ENCODE measurements around the gene NASP.

NASP gene

DNA sequence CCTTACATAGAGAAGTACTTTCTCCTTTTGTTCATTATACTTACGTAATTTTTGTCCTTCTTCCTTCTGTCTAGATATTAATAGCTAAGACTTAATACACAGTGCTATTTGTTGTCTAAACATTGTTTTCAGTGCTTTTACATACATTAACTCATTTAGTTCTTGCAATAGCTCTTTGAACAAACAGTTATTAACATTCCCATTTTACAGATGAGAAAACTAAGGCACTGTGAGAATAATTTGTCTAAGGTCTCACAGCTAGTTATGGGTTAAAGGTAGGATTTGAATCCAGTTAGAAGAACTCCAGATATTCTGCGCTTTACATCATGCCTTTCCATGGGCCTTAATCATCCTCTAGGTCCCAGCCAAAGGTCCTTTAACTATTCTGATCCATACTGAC, 20.4 kb downstream of the NASP start:
- Histone ChIP-seq H3K9me3 (ENCODE audit: control insufficient read depth in 1 of 2, low read length in 2 of 2) (no peaks in the 10 kb centered on the region), H3K4me1 (ENCODE audit: control insufficient read depth in 1 of 2, insufficient read depth in 2 of 2, low read length in 2 of 2) (peaks cover 0 to 4% of the 10 kb centered on the region in 2 donors), H3K4me3 (ENCODE audit: low read depth in 1 of 2, low read length in 2 of 2) (no peak overlapping the region), H3K27ac (ENCODE audit: low read length) (no peak overlapping the region), H3K36me3 (ENCODE audit: control insufficient read depth in 1 of 2, insufficient read depth in 2 of 2, low read length in 2 of 2) (peaks cover 8 to 25% of the 10 kb centered on the region in 2 donors), H3K27me3 (ENCODE audit: low read depth, low read length) (no peaks in the 10 kb centered on the region)

DNA sequence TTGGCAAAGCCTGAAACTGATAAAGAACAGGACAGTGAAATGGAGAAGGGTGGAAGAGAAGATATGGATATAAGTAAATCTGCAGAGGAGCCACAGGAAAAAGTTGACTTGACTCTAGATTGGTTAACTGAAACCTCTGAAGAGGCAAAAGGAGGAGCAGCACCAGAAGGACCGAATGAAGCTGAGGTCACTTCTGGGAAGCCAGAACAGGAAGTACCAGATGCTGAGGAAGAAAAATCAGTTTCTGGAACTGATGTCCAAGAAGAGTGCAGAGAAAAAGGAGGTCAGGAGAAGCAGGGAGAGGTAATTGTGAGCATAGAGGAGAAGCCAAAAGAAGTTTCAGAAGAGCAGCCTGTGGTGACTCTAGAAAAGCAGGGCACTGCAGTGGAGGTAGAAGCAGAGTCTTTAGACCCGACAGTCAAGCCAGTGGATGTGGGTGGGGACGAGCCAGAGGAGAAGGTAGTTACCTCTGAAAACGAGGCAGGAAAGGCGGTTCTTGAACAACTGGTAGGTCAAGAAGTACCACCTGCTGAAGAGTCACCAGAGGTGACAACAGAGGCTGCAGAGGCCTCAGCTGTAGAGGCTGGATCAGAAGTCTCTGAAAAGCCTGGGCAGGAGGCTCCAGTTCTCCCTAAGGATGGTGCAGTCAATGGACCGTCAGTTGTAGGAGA, 23.7 kb downstream of the NASP start:
- Histone ChIP-seq H3K4me1 (ENCODE audit: control insufficient read depth in 1 of 2, insufficient read depth in 2 of 2, low read length in 2 of 2) (peaks cover 0 to 4% of the 10 kb centered on the region in 2 donors), H3K36me3 (ENCODE audit: control insufficient read depth in 1 of 2, insufficient read depth in 2 of 2, low read length in 2 of 2) (peaks cover 22 to 32% of the 10 kb centered on the region in 2 donors), H3K27ac (ENCODE audit: low read length) (no peak overlapping the region), H3K4me3 (ENCODE audit: low read depth in 1 of 2, low read length in 2 of 2) (no peak overlapping the region), H3K27me3 (ENCODE audit: low read depth, low read length) (no peaks in the 10 kb centered on the region), H3K9me3 (ENCODE audit: control insufficient read depth in 1 of 2, low read length in 2 of 2) (no peaks in the 10 kb centered on the region)

DNA sequence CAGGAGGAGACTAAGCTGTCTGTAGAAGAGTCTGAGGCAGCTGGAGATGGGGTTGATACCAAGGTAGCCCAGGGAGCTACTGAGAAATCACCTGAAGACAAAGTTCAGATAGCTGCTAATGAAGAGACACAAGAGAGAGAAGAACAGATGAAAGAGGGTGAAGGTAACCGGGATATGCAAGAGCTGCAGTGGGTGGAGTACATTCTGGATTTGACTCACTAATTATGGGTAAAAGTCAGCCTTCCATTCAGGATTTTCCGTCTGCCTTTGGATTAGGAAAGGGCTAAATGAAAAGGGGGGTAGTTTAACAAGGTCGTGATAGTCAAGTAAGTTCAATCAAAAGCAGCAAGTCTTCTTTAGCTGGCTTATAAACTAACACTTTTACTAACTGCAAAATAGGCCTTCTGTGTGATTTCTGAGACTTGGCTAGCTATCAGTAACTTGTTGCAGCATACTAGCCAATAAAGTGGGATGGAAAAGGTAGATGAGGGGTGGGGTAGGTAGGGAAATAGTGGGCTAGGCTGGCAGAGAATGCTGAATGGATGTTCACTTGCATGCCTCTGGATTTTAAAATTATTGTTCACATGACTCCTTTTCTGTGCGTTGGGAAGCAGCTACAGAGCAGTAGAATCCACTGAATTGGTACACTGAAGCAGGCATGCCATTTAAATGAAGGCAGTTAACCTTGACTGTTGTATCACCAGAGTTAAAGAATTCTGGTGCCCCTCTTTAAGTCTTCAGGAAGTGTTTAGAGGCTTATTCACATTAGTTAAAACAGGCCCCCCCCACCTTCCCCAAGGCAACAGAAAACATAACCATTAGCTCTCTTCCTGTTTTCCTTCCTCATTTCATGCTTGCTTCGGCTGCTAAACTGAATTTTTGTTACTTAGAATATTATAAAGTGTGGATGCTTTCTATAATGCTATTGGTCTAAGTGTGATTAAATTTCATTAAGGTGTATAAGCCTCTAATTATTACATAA, 24.6 kb downstream of the NASP start:
- Histone ChIP-seq H3K4me3 (ENCODE audit: low read depth in 1 of 2, low read length in 2 of 2) (peak overlapping the region in 1 of 2 donors; percentile 12), H3K4me1 (ENCODE audit: control insufficient read depth in 1 of 2, insufficient read depth in 2 of 2, low read length in 2 of 2) (peaks cover 0 to 4% of the 10 kb centered on the region in 2 donors), H3K27me3 (ENCODE audit: low read depth, low read length) (no peaks in the 10 kb centered on the region), H3K36me3 (ENCODE audit: control insufficient read depth in 1 of 2, insufficient read depth in 2 of 2, low read length in 2 of 2) (peaks cover 22 to 39% of the 10 kb centered on the region in 2 donors), H3K9me3 (ENCODE audit: control insufficient read depth in 1 of 2, low read length in 2 of 2) (no peaks in the 10 kb centered on the region), H3K27ac (ENCODE audit: low read length) (peak overlapping the region; percentile 17)

DNA sequence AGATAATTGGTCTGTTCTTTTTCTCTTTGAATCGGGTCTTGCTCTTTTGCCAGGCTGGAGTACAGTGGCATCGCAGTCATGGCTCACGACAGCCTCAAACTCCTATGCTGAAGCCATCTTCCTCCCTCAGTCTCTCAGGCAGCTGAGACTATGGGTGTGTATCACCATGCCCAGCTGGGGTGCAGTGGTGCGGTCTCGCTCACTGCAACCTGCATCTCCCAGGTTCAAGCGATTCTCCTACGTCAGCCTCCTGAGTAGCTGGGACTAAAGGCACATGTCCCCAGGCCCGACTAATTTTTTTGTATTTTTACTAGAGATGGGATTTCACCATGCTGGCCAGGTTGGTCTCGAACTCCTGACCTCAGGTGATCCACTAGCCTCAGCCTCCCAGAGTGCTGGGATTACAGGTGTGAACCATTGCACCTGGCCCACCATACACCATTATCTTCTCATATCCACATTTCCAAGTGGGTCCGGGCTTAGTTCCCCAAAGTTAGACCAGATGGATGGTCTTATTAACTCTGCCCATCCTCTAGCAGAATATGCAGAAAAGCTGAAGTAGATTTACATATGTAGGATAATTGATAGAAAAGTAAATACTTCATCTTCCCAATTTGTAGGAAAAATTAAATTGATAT, 26.9 kb downstream of the NASP start:
- Histone ChIP-seq H3K27me3 (ENCODE audit: low read depth, low read length) (no peaks in the 10 kb centered on the region), H3K9me3 (ENCODE audit: control insufficient read depth in 1 of 2, low read length in 2 of 2) (no peaks in the 10 kb centered on the region), H3K36me3 (ENCODE audit: control insufficient read depth in 1 of 2, insufficient read depth in 2 of 2, low read length in 2 of 2) (peaks cover 33 to 51% of the 10 kb centered on the region in 2 donors), H3K4me3 (ENCODE audit: low read depth in 1 of 2, low read length in 2 of 2) (no peak overlapping the region), H3K4me1 (ENCODE audit: control insufficient read depth in 1 of 2, insufficient read depth in 2 of 2, low read length in 2 of 2) (peaks cover 0 to 4% of the 10 kb centered on the region in 2 donors), H3K27ac (ENCODE audit: low read length) (no peak overlapping the region)

DNA sequence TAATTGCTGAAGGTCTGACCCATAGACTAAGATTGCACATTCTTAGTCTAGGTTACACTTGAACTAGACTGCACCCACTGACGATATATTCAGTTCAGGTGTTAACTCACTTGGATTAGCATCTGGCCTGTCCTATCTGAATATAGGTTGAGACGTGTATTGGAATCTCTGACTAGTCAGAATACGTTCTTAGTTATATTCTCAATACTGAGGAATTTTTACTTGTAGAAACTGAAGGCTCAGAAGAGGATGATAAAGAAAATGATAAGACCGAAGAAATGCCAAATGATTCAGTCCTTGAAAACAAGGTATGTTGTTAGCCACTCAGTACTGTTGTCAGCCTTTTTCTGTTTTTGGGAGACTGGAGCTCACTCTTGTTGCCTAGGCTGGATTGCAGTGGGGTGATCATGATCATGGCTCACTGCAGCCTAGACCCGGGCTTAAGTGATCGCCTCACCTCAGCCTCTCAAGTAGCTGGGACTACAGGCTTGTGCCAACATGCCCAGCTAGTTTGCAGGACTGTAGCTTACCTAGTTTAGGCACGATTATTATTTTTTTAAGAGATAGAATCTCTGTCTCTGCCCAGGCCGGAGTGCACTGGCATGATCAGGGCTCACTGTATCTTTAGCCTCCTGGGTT, 29.2 kb downstream of the NASP start:
- H3K27ac ChIP-seq (ENCODE audit: low read length) = no peak overlapping the region
- H3K36me3 ChIP-seq (ENCODE audit: control insufficient read depth in 1 of 2, insufficient read depth in 2 of 2, low read length in 2 of 2) = peaks cover 46 to 59% of the 10 kb centered on the region in 2 donors
- no peak overlapping the region for H3K4me3 ChIP-seq (ENCODE audit: low read depth in 1 of 2, low read length in 2 of 2)
- H3K9me3 ChIP-seq (ENCODE audit: control insufficient read depth in 1 of 2, low read length in 2 of 2) = no peaks in the 10 kb centered on the region
- no peaks in the 10 kb centered on the region for H3K27me3 ChIP-seq (ENCODE audit: low read depth, low read length)
- no peaks in the 10 kb centered on the region for H3K4me1 ChIP-seq (ENCODE audit: control insufficient read depth in 1 of 2, insufficient read depth in 2 of 2, low read length in 2 of 2)

DNA sequence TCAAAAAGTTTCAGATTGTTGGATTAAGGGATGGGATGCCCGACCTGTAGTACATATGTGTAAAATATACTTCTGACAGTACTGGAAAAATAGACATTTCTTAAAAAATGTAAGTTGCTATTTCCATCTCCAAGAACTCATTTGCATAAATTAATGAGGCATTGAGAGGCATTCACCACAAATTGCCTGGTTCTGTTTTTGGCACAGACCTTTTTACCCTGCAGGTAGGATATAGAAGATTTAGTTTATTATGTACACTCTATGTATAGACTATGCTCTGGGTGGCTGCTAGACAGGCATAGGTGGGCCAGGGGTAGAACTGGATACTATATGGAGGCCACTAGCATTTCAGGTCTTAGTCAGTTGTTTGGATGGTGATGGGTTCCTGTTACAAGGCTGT, 32.0 kb downstream of the NASP start:
- no peak overlapping the region for H3K27ac ChIP-seq (ENCODE audit: low read length)
- no peaks in the 10 kb centered on the region for H3K9me3 ChIP-seq (ENCODE audit: control insufficient read depth in 1 of 2, low read length in 2 of 2)
- H3K4me3 ChIP-seq (ENCODE audit: low read depth in 1 of 2, low read length in 2 of 2) = no peak overlapping the region
- H3K4me1 ChIP-seq (ENCODE audit: control insufficient read depth in 1 of 2, insufficient read depth in 2 of 2, low read length in 2 of 2) = no peaks in the 10 kb centered on the region
- H3K36me3 ChIP-seq (ENCODE audit: control insufficient read depth in 1 of 2, insufficient read depth in 2 of 2, low read length in 2 of 2) = peaks cover 40 to 58% of the 10 kb centered on the region in 2 donors
- H3K27me3 ChIP-seq (ENCODE audit: low read depth, low read length) = no peaks in the 10 kb centered on the region

DNA sequence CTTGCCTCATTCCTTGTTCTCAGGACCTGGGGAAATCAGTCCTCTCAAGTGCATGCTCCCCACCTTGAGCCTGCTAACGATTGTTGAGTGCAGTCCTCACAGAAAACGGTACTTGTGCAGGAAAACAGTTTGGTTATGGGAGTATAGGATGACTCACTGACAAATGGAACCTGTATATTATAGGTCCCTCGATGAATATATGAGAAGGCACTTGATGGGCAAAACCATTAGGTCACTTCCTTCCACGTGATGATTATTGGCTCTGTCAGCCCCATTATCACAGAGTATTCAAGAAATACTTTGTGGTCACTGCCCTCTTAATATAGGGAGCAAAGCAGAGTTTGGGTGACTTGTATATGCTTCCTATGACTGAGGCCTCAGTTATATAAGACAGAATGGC, 33.8 kb downstream of the NASP start:
- H3K9me3 ChIP-seq (ENCODE audit: control insufficient read depth in 1 of 2, low read length in 2 of 2) = no peaks in the 10 kb centered on the region
- H3K4me1 ChIP-seq (ENCODE audit: control insufficient read depth in 1 of 2, insufficient read depth in 2 of 2, low read length in 2 of 2) = peaks cover 0 to 9% of the 10 kb centered on the region in 2 donors
- no peaks in the 10 kb centered on the region for H3K27me3 ChIP-seq (ENCODE audit: low read depth, low read length)
- H3K27ac ChIP-seq (ENCODE audit: low read length) = no peak overlapping the region
- H3K4me3 ChIP-seq (ENCODE audit: low read depth in 1 of 2, low read length in 2 of 2) = no peak overlapping the region
- H3K36me3 ChIP-seq (ENCODE audit: control insufficient read depth in 1 of 2, insufficient read depth in 2 of 2, low read length in 2 of 2) = peaks cover 39 to 54% of the 10 kb centered on the region in 2 donors

DNA sequence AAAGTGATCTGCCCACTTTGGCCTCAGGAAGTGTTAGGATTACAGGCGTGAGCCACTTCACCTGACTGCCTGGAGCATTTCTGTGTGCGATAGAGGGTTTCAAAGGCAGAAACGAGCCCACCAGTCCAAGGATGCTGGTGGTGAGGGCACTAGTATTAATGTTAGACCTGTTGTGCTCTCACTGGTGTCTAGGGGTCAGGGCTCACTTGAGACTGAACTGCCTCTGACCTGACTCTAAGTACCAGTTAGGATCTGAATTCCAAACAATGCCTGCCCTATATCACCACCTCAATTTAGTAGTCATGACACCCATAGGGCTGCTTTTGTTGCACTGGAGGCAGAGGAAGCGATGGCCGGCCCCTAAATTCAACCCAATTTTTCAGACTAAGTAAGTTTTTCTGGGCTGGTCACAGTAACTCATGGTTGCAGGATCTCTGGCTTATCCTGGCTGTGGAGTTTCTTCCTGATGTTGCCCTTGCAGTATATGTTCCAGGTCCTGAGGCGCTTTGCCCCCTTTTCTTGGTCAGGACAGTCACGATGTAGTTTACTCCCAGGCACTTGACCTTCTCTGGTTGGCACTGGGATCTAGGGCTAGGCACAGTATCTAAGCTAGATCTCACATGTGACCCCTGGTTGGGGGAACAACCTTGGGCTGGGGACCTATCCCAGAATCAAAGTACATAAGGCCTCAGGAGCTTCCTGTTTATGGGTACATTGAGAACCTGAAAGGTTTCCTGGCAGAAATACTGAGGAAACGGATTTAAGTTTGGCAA, 35.5 kb downstream of the NASP start:
- H3K4me1 ChIP-seq (ENCODE audit: control insufficient read depth in 1 of 2, insufficient read depth in 2 of 2, low read length in 2 of 2) = peaks cover 0 to 9% of the 10 kb centered on the region in 2 donors
- H3K36me3 ChIP-seq (ENCODE audit: control insufficient read depth in 1 of 2, insufficient read depth in 2 of 2, low read length in 2 of 2) = peaks cover 39 to 42% of the 10 kb centered on the region in 2 donors
- peak overlapping the region; percentile 2 for H3K27ac ChIP-seq (ENCODE audit: low read length)
- H3K4me3 ChIP-seq (ENCODE audit: low read depth in 1 of 2, low read length in 2 of 2) = no peak overlapping the region
- H3K9me3 ChIP-seq (ENCODE audit: control insufficient read depth in 1 of 2, low read length in 2 of 2) = no peaks in the 10 kb centered on the region
- H3K27me3 ChIP-seq (ENCODE audit: low read depth, low read length) = no peaks in the 10 kb centered on the region

DNA sequence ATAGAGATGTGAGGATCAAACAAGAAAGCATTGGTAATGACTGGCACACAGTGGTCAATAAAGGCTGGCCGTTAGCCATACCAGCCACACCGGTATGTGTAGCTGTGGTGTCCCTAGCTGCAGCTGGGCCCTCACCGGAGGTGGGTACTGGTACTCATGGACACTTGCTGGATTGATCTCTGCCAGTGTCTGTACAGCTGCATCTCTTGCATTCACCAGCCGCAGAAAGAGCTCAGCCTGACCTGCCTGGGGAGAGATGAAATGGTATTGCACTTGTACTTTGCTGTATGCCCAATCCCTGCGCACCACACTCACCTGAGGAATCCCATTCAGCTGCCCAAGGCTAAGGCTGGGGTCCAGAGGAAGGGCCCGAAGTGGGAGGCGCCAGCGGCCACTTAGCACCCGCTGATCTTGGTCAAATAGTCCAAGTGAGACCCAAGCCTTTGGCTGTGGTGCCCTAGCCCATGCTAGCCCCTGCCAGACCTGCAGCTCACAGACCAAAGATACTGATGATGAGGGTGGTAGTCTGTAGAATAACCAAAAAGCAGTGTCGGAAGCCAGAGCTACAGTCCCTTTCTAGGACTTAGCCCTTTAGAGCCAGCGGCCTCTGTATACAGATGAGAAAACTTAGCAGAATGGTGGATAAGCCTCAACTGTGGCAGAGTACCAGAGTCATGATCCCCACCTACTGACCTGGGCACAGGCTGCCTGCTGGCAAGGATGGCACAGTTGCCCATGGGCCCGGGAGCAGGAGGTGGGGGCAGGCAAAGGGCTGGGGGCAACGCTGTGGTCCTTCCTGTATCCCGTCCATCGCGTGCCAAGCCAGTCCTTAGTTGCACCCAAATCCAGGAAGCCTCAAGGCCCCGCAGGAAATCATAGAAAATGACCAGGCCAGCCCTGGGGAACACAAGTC, 37.0 kb downstream of the NASP start:
- Histone ChIP-seq H3K36me3 (ENCODE audit: control insufficient read depth in 1 of 2, insufficient read depth in 2 of 2, low read length in 2 of 2) (peaks cover 31% of the 10 kb centered on the region in 2 donors), H3K4me3 (ENCODE audit: low read depth in 1 of 2, low read length in 2 of 2) (no peak overlapping the region), H3K9me3 (ENCODE audit: control insufficient read depth in 1 of 2, low read length in 2 of 2) (no peaks in the 10 kb centered on the region), H3K4me1 (ENCODE audit: control insufficient read depth in 1 of 2, insufficient read depth in 2 of 2, low read length in 2 of 2) (peaks cover 0 to 9% of the 10 kb centered on the region in 2 donors), H3K27me3 (ENCODE audit: low read depth, low read length) (no peaks in the 10 kb centered on the region), H3K27ac (ENCODE audit: low read length) (no peak overlapping the region)

DNA sequence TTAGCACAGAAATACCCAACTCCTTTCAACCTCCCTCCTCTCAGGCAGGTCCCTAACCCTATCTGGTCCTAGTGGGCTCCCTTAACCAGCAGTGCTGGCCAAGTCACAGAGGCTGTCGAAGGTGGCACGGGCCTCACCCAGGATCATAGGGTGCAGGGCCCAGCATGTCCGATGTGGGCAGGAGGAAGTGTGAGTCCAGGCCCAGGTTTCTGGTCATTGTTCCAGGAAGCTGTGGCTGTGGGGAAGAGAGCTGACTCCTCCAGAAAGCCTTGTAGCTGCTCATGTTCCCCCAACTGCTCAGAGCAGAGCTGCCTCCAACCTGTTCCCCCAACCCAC, 37.6 kb downstream of the NASP start:
- Histone ChIP-seq H3K4me3 (ENCODE audit: low read depth in 1 of 2, low read length in 2 of 2) (no peak overlapping the region), H3K4me1 (ENCODE audit: control insufficient read depth in 1 of 2, insufficient read depth in 2 of 2, low read length in 2 of 2) (peaks cover 0 to 9% of the 10 kb centered on the region in 2 donors), H3K9me3 (ENCODE audit: control insufficient read depth in 1 of 2, low read length in 2 of 2) (no peaks in the 10 kb centered on the region), H3K27me3 (ENCODE audit: low read depth, low read length) (no peaks in the 10 kb centered on the region), H3K36me3 (ENCODE audit: control insufficient read depth in 1 of 2, insufficient read depth in 2 of 2, low read length in 2 of 2) (peaks cover 26 to 27% of the 10 kb centered on the region in 2 donors), H3K27ac (ENCODE audit: low read length) (no peak overlapping the region)

Data from muscle layer of duodenum (tissue), 2 donors.